Esophagus mucosa (tissue), 1 donor: ENCODE results near the gene UTP3. TPM values are rescaled to one million over a fixed set of nuclear protein-coding genes. Genes with fewer than 3 reads are reported as not detected.
"Not testable (repeated sequence)": the region's sequence is repeated elsewhere in the genome, so short reads cannot be mapped to it uniquely, and the experiment has no call there.

Source experiments
- ATAC-seq: fragments of 200-7000 bp; cut with Tn5 transposase; one replicate; pipeline ENCODE4 v1.9.1; 2020
- total RNA-seq: library from RNA; stranded (reverse); gene quantifications from one replicate; pipeline ENCODE4 v1.2.4, GENCODE V29; 2023
- donor health status: DM: yes; HTN: yes; CAD: no.

UTP3 gene
- total RNA-seq, 1 donor from 2014 or later: 19.1 TPM

GRCh38 chr4:70718811-70719604 is 30.7 kb downstream of the UTP3 start:
- peak; percentile 94 for ATAC-seq

- ATAC-seq: peak; percentile 5
Measured at GRCh38 chr4:70721747-70722146, 33.4 kb downstream of the UTP3 start, which contains the start of gene RUFY3. RUFY3 (plus strand) TSS chr4:70721964; CDS start chr4:70722574, 610 bp downstream.

- ATAC-seq: no peak
Measured at GRCh38 chr4:70722199-70722791, 34.0 kb downstream of the UTP3 start.

- no peak for ATAC-seq
Measured at GRCh38 chr4:70724463-70724862, 36.1 kb downstream of the UTP3 start.

- no peak for ATAC-seq
Measured at GRCh38 chr4:70725633-70726032, 37.3 kb downstream of the UTP3 start.

GRCh38 chr4:70726515-70726914 is 38.2 kb downstream of the UTP3 start:
- ATAC-seq: not testable (repeated sequence)

- no peak for ATAC-seq
Measured at GRCh38 chr4:70728091-70728490, 39.8 kb downstream of the UTP3 start.

GRCh38 chr4:70732878-70733277 is 44.5 kb downstream of the UTP3 start:
- ATAC-seq: not testable (repeated sequence)

GRCh38 chr4:70734168-70734954 is 46.0 kb downstream of the UTP3 start:
- peak; percentile 80 for ATAC-seq

- ATAC-seq: peak; percentile 20
Measured at GRCh38 chr4:70734971-70735370, 46.6 kb downstream of the UTP3 start.

GRCh38 chr4:70735915-70736314 is 47.6 kb downstream of the UTP3 start:
- ATAC-seq: not testable (repeated sequence)

GRCh38 chr4:70737006-70737405 is 48.7 kb downstream of the UTP3 start:
- ATAC-seq: no peak

- ATAC-seq: no peak
Measured at GRCh38 chr4:70737409-70737808, 49.1 kb downstream of the UTP3 start.

- ATAC-seq: peak; percentile 34
Measured at GRCh38 chr4:70739496-70740337, 51.4 kb downstream of the UTP3 start.

Other genes starting within 250 kb of the UTP3 start
- gene MUC7, start 216.3 kb upstream of the UTP3 start, total RNA-seq: not detected
- not detected for gene AMTN, start 170.0 kb upstream of the UTP3 start, total RNA-seq
- not detected for gene AMBN, start 96.3 kb upstream of the UTP3 start, total RNA-seq
- not detected for gene ENAM, start 59.8 kb upstream of the UTP3 start, total RNA-seq
- 21.1 TPM for gene JCHAIN, start 22.0 kb upstream of the UTP3 start, total RNA-seq
- 43.1 TPM for gene RUFY3, start 33.4 kb downstream of the UTP3 start, total RNA-seq
- gene GRSF1, start 151.4 kb downstream of the UTP3 start, total RNA-seq: 47.2 TPM
- 12.9 TPM for gene MOB1B, start 213.8 kb downstream of the UTP3 start, total RNA-seq